ENCODE measurements around the gene VPS18.

DNA sequence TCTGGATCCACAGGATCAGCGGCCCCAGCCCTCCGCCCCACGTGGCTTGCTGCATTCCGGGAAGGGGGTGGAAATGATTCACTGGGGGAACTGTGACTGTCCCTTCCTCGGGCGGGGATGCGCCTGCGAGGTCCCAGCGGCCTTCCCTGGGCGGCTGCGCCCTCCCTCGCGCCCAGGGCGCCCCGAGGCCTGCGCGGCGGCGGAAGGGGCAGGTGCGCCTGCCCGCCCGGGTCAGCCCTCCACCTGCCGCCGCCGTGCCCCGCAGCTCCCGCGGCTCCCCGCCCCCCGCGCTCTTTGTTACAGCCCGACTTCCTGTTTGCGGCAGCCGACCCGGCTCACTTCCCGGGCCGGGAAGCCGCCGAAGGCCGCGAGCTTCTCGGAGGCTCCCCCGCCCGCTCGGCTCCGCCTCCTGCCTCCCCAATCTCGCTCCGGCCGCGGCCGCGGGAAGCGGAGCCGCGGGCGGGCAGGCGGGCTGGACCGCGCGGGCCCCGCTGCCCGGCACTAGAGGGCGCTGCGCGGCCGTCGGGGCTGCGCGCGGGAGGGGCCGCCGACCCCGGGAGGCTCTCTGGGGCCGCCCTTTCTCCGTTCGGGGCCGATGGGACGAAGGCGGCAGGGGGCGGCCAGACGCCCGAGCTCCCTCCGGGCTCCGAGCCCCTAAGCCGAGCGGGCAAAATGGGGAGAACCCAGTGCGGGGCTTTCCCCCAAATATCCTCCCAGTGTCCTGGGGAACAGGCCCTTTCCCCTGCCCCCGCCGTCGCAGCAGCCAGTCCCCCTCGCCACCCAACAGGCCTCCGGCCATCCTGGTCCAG lies 47.5 kb downstream of the VPS18 start:
- TF ChIP-seq, protein P1, sequence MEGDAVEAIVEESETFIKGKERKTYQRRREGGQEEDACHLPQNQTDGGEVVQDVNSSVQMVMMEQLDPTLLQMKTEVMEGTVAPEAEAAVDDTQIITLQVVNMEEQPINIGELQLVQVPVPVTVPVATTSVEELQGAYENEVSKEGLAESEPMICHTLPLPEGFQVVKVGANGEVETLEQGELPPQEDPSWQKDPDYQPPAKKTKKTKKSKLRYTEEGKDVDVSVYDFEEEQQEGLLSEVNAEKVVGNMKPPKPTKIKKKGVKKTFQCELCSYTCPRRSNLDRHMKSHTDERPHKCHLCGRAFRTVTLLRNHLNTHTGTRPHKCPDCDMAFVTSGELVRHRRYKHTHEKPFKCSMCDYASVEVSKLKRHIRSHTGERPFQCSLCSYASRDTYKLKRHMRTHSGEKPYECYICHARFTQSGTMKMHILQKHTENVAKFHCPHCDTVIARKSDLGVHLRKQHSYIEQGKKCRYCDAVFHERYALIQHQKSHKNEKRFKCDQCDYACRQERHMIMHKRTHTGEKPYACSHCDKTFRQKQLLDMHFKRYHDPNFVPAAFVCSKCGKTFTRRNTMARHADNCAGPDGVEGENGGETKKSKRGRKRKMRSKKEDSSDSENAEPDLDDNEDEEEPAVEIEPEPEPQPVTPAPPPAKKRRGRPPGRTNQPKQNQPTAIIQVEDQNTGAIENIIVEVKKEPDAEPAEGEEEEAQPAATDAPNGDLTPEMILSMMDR (IDR thresholded peaks at IDR 0.05; ENCODE audit: insufficient read depth, low read length, poor library complexity, severe bottlenecking): no peak
- TF ChIP-seq EZH2phosphoT487 (conservative IDR thresholded peaks at IDR 0.05; ENCODE audit: low read length): no peak
